ENCODE measurements around the gene SHANK3. TPM values are rescaled to one million over a fixed set of nuclear protein-coding genes. Genes with fewer than 3 reads are reported as not detected.

Gene SHANK3
- total RNA-seq, 4 donors from 2014 or later, result 8.6 to 101 (median 16.9) TPM

DNA sequence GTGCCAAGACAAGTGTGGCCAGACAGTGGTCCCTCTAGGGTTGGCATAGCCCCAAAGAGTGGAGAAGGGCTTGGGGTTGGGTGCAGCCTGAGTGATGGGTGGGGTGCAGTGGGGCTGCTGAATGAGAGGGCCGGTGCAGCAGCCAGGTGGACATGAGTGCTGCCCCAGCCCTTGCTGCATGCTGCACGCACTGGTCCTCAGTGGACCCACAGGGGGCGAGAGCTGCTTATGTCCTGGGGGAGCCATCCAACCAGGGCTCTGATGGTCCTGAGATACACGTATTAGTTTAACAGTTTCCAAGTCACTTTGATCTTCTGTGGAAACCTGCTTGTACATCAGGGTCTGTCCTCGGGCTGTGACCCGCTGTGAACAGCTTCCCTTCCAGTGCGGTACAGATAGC, 41.5 kb downstream of the SHANK3 start:
- no peak for TF ChIP-seq POLR2A (IDR thresholded peaks at IDR 0.05)
- TF ChIP-seq CTCF (IDR thresholded peaks at IDR 0.05), result no peak
- no peaks in the 10 kb centered on the region for H3K9me3 ChIP-seq
- no peak for DNase-seq
- no peaks in the 10 kb centered on the region for H3K27me3 ChIP-seq
- intact Hi-C loops (cut with DNase I; ENCODE audit: low total_unique reads), result no loop called here
- no peaks in the 10 kb centered on the region for H3K36me3 ChIP-seq
- no peak overlapping the region for H3K27ac ChIP-seq
- H3K4me3 ChIP-seq, result no peak overlapping the region
- H3K4me1 ChIP-seq, result no peaks in the 10 kb centered on the region

DNA sequence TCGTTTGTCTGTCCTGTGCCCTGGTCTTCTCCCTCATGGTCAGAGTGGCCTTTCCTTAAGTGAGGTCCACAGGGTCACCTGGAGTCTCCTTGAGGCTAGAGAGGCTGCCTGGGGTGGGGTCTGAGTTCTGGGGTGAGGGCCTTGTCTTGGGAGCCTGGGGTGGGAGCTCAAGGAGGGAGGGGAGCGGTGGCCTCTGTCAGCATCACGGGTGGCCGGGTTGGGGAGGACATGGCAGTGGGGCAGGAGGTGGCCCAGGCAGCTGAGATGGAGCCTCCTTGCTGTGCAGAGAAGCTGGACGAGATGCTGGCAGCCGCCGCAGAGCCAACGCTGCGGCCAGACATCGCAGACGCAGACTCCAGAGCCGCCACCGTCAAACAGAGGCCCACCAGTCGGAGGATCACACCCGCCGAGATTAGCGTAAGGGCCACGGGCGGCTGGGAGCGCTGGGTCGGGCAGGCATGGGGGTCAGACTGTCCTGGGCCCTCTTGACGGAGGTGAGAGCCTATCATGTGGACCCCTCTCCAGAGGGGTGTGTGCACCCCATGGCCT, 42.1 kb downstream of the SHANK3 start:
- no peak for TF ChIP-seq POLR2A (IDR thresholded peaks at IDR 0.05)
- no peak for TF ChIP-seq CTCF (IDR thresholded peaks at IDR 0.05)
- DNase-seq, result no peak
- H3K27me3 ChIP-seq, result no peaks in the 10 kb centered on the region
- H3K36me3 ChIP-seq, result no peaks in the 10 kb centered on the region
- no peak overlapping the region for H3K4me3 ChIP-seq
- intact Hi-C loops (cut with DNase I; ENCODE audit: low total_unique reads), result no loop called here
- H3K9me3 ChIP-seq, result no peaks in the 10 kb centered on the region
- no peak overlapping the region for H3K27ac ChIP-seq
- no peaks in the 10 kb centered on the region for H3K4me1 ChIP-seq

DNA sequence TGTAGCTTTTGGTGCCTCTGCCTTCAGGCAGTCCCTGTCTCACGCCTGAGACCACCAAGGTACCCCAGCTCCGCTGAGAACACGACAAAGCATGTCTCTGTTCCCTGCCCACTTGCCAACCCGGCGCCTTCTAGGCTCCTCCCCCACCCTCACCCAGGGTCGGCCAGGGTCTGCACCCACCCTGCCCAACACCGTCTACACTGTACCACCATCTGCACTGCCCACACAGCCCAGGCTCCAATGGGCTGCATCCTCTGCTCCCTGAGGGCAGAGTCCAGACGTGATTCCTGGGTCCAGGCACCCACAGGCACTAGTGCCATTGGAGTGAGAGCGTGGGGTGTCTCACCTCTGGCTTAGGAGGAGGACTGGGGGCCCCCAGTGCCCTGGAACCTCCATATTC, 42.6 kb downstream of the SHANK3 start:
- H3K4me3 ChIP-seq, result no peak overlapping the region
- intact Hi-C loops (cut with DNase I; ENCODE audit: low total_unique reads), result no loop called here
- TF ChIP-seq POLR2A (IDR thresholded peaks at IDR 0.05) (no peak), CTCF (IDR thresholded peaks at IDR 0.05) (no peak)
- H3K9me3 ChIP-seq, result no peaks in the 10 kb centered on the region
- DNase-seq, result no peak
- H3K4me1 ChIP-seq, result no peaks in the 10 kb centered on the region
- H3K36me3 ChIP-seq, result no peaks in the 10 kb centered on the region
- H3K27ac ChIP-seq, result no peak overlapping the region
- no peaks in the 10 kb centered on the region for H3K27me3 ChIP-seq

DNA sequence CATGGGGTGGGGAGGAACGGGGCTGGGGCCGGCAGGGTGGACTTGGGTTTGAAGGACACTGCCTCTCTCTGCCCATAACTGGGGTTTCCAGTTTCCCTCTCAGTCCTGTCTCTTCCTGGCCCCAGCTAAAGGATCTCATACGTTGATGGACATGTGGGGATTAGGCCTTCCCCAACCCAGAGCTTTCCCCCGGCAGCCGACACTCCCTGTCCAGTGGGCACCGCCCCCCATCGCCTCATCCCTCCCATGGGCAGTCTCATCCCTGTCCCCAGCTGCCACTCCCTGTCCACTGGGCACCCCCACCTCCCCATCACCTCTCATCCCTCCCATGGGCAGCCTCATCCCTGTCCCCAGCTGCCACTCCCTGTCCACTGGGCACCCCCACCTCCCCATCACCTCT, 43.2 kb downstream of the SHANK3 start:
- H3K4me3 ChIP-seq, result no peak overlapping the region
- no peaks in the 10 kb centered on the region for H3K36me3 ChIP-seq
- no peaks in the 10 kb centered on the region for H3K27me3 ChIP-seq
- no peaks in the 10 kb centered on the region for H3K4me1 ChIP-seq
- no peak for DNase-seq
- H3K9me3 ChIP-seq, result no peaks in the 10 kb centered on the region
- intact Hi-C loops (cut with DNase I; ENCODE audit: low total_unique reads), result no loop called here
- TF ChIP-seq CTCF (IDR thresholded peaks at IDR 0.05), result no peak
- TF ChIP-seq POLR2A (IDR thresholded peaks at IDR 0.05), result no peak
- H3K27ac ChIP-seq, result no peak overlapping the region

DNA sequence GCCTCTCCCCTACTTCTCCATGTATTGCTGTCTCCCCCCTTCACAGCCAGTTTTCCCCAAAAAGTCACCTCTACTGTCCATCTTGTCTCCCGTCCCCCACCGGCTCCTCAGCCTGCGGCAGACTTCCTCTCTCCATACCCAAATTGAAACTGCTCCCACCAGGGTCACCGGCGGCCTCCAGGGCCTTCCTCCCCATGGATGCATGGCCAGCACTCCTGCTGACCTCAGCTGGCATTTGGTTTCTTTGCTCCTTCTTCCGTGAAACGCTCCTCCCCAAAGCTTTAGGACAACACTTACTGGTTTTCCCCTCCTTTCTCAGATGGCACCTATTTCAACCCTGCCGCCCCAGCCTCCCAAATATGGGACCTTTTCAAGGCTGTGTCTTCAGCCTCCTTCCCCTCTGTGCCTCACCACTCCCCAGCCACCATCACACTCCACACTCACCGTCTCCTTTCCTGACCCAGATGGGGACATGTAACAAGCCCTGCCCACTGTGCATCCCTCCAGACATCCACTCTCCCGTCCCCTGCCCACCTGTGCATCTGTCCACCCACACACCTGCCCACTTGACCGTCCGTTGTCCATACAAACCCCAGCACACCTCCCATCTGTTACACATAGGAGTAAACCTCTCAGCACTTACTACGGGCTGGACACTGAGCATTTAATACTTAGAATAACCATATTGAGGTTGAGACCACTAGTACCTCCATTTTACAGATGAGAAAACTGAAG, 43.8 kb downstream of the SHANK3 start:
- Histone ChIP-seq H3K4me3 (no peak overlapping the region), H3K27ac (no peak overlapping the region), H3K4me1 (no peaks in the 10 kb centered on the region), H3K27me3 (no peaks in the 10 kb centered on the region), H3K36me3 (no peaks in the 10 kb centered on the region), H3K9me3 (no peaks in the 10 kb centered on the region)
- DNase-seq, result no peak
- intact Hi-C loops (cut with DNase I; ENCODE audit: low total_unique reads), result no loop called here
- TF ChIP-seq POLR2A (IDR thresholded peaks at IDR 0.05) (no peak), CTCF (IDR thresholded peaks at IDR 0.05) (no peak)
